GM06990 (cell line): Measurements from ENCODE around the gene PDE6B.

Experiments used
- DNase-seq: peaks from one replicate; pipeline ENCODE4 v3.0.0-alpha.2; 2011; ENCODE audit not compliant: insufficient read length; ENCODE audit errors: extremely low read depth
- H3K27me3 ChIP-seq: replicated peaks from 2 replicates; pipeline ENCODE4 v1.6.0; 2011; ENCODE audit warnings: low read length; ENCODE audit not compliant: control insufficient read depth, insufficient read depth
- H3K36me3 ChIP-seq: 2 replicates; pipeline ENCODE4 v1.5.1; 2011; ENCODE audit warnings: low read length; ENCODE audit not compliant: control insufficient read depth, insufficient read depth
- H3K4me3 ChIP-seq: replicated peaks from 2 replicates; pipeline ENCODE4 v1.5.1; 2011; ENCODE audit warnings: low read depth, mild to moderate bottlenecking, control low read depth, low read length
- TF ChIP-seq, protein P1 (sequence below): IDR thresholded peaks from 2 replicates; pipeline ENCODE4 v1.5.1; 2011; ENCODE audit warnings: low read length, control low read depth, mild to moderate bottlenecking, inconsistent platforms; ENCODE audit not compliant: insufficient read depth, poor library complexity, severe bottlenecking

Gene PDE6B

DNA sequence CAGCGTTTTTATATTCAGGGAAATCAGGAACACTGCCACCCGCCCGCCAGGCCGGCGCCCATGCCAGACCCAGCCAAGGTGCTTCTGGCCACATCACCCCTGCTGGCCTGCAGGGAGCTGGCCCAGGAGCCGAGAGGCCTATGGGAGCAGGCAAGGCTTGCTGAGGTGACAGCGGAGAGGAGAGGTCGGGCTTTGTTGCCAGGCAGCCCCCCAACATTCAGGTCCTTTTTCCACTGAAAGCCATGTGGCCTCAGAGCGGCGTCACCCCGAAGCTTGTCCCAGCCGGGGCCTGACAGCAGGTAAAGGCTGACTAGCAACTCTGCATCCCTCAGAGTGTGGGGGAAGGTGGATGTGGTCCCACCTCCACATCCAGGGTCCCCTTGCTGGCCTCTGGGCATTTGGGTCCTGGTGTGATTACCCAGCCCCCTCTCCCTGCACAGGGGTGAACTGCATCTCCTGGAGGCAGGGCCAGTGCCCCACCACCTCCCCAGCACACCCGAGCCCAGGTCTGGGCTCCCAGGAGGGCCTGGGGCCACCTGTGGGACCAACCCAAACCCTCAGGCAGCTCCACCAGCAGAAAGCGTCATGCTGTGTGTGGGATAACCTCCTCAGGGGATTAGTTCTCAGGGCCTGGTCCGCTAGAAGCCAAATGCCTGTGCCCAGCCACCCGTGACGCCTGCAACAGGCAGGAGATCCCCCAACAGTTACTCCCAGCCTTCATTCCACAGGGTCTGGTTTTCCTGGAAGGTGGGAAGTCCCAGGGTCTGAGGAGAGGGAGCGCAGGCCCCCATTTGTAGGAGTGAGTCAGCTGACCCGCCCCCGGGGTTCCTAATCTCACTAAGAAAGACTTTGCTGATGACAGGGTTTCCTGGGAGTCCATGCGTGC lies at the start of gene PDE6B:
TSS of gene PDE6B (plus strand) at position 869 of the 886 bp plus-strand sequence. CDS start 54 bp downstream, outside the sequence.
- no peak for DNase-seq
- H3K36me3 ChIP-seq: no peaks in the 10 kb centered on the region
- TF ChIP-seq, protein P1, sequence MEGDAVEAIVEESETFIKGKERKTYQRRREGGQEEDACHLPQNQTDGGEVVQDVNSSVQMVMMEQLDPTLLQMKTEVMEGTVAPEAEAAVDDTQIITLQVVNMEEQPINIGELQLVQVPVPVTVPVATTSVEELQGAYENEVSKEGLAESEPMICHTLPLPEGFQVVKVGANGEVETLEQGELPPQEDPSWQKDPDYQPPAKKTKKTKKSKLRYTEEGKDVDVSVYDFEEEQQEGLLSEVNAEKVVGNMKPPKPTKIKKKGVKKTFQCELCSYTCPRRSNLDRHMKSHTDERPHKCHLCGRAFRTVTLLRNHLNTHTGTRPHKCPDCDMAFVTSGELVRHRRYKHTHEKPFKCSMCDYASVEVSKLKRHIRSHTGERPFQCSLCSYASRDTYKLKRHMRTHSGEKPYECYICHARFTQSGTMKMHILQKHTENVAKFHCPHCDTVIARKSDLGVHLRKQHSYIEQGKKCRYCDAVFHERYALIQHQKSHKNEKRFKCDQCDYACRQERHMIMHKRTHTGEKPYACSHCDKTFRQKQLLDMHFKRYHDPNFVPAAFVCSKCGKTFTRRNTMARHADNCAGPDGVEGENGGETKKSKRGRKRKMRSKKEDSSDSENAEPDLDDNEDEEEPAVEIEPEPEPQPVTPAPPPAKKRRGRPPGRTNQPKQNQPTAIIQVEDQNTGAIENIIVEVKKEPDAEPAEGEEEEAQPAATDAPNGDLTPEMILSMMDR: no peak
- no peaks in the 10 kb centered on the region for H3K27me3 ChIP-seq
- no peak within 1 kb of the TSS for H3K4me3 ChIP-seq

DNA sequence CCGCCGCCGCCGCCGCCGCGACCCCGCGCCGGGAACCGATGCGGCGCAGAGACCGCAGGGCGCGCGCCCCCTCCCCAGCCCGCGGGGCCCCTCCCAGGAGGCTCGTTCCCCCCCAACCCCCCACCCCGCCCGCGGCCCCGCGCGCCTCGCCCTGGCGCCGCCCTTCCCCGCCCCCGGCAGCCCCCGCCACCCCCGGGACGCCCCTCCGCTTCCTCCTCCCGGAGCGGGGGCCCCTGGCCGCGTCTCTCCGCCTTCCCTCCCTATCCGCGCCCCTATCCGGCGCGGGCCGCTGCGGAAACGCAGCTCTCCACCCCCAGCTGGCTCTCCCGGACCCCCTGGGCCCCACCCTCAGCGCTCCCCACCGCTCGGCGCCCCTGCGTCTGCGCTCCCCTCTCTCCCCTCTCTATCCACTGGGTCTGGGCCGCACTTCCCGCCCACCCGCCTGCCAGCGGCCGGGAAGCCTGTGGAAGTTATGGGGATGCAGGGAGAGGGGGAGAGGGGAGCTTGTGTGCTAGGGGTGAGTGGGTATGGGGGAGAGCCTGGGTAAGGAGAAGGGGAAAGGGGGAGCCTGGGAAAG lies 49.0 kb upstream of the PDE6B start, which contains the start of gene TMEM271:
TSS of gene TMEM271 (minus strand) at position 51 of the 577 bp plus-strand sequence. CDS start 233 bp downstream, outside the sequence.
- TF ChIP-seq, protein P1: no peak
- Histone ChIP-seq H3K27me3 (no peaks in the 10 kb centered on the region), H3K4me3 (no peak within 1 kb of the TSS), H3K36me3 (no peaks in the 10 kb centered on the region)
- DNase-seq: no peak

DNA sequence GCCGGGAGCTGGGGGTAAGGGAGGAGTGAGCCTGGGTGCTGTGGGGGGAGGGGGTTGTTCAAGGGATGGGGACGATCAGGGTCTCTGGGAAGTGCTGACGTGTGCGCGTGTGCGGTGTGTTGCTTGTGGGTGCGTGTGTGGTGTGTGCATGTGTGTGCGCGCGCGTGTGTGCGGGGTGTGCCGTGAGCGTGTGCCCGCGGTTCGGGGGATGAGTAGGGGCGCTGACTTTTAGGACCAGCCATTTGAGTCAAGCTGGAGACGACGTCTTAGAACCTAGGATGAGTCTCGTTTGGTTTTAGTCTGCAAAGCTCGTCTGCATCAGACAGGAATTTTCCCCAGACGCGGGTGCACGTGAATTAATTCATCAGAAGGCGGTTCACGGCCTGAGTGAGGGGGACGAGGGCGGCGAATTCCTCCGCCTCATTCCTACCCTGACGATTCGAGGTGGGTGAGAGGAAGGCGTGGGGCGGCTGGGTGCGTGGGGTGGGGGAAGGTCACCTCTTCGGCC lies 48.3 kb upstream of the PDE6B start:
- no peak overlapping the region for H3K4me3 ChIP-seq

GRCh38 chr4:577499-578450 lies 47.6 kb upstream of the PDE6B start:
- H3K4me3 ChIP-seq: no peak overlapping the region
- no peaks in the 10 kb centered on the region for H3K27me3 ChIP-seq
- TF ChIP-seq, protein P1: no peak
- no peaks in the 10 kb centered on the region for H3K36me3 ChIP-seq
- no peak for DNase-seq

More for the DNA sequence above, 48.3 kb upstream of the PDE6B start:
- TF ChIP-seq, protein P1: no peak
- no peak for DNase-seq
- Histone ChIP-seq H3K36me3 (no peaks in the 10 kb centered on the region), H3K27me3 (no peaks in the 10 kb centered on the region)

- TF ChIP-seq, protein P1: no peak
- Histone ChIP-seq H3K27me3 (no peaks in the 10 kb centered on the region), H3K36me3 (no peaks in the 10 kb centered on the region), H3K4me3 (no peak overlapping the region)
- no peak for DNase-seq
Observed at GRCh38 chr4:578451-579443, 46.6 kb upstream of the PDE6B start.
